Adrenal gland (tissue), 5 donors: ENCODE results near the gene ARL3.

Source experiments
- CTCF ChIP-seq, 6 experiments: fragments of 450-650 bp in 4 of 6; fragments of 200-600 bp in 2 of 6; sonication (generic) in 1 of 6; IDR thresholded peaks; 1 replicate in 5 of 6; 2 replicates in 1 of 6; pipeline versions ENCODE4 v1.5.1 to v1.8.0; 2016 to 2021; ENCODE audit warnings: antibody characterized with exemption in 6 of 6, mild to moderate bottlenecking in 2 of 6, moderate library complexity in 1 of 6
- POLR2A ChIP-seq, 2 donors: fragments of 450-650 bp; IDR thresholded peaks; one replicate each; pipeline ENCODE4 v1.6.1; 2017; ENCODE audit warnings: antibody characterized with exemption in 2 of 2, mild to moderate bottlenecking in 2 of 2, moderate library complexity in 1 of 2
- donor health status: DM: no; HTN: no; CAD: no.

GRCh38 chr10:102763037-102763607 is 48.9 kb upstream of the ARL3 start:
- TF ChIP-seq CTCF (IDR thresholded peaks at IDR 0.05) (no peak), POLR2A (IDR thresholded peaks at IDR 0.05) (no peak)
